ENCODE measurements around the gene YAE1.

The YAE1 gene

DNA sequence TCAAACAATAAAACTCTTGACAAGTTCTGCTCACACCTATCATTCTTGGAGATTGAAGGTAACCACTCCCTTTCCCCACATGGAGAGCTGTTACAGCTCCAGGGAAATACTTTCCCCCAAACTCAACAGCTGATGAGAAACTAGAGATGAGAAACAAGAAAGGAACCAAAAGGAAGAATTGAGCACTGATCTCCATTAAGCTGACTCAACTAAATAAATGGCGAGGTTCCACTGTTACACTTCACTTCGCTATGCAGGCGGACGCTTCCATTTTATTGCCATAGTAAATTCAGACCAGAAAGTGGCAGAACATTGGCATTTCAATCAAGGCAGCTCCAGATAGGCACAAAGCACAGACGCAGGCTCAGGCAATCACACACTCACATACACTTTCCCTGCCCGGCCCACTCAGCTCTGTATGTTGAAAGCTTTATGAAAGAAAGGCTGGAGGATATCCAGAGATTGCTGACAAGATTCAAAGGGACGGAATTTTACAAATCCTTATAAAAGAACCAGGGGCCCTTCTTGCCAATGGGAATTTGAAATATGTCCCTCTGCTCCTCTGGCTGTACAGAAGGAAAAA lies 11.5 kb upstream of the YAE1 start:
- DNase-seq (ENCODE audit: low read depth): no peak

DNA sequence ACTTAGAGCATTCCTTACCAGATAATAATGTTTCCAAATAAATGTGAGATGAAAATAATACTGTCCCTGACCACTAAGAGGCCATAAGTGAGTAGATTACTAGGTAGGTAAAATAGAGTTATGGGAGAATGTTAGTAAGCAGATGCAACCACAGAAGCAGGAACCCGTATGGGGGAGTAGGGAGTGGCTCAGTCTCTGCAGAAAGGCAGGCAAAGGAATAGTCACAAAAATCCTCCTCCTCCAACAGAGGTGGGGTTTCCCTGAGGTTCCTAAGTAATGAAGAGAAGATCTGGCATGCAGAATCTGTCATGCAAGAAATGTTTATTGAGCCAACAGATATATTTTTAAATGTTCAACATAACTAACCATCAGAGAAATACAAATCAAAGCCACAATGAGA lies 9.0 kb upstream of the YAE1 start:
- DNase-seq (ENCODE audit: low read depth): no peak

DNA sequence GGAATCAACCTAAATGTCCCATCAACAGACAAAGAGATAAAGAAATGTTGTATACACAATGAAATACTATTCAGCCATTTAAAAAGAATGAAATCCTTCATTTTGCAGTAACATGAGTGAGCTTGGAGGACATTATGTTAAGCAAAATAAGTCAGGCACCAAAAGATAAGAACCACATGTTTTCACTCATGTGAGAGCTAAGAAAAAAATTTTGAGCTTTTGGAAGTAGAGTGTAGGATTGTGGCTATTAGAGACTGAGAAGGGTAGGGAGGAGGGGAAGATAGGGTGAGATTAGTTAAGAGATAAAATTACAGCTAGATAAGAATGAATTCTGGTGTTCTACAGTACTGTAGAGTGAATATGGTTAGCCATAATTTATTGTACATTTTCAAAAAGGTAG lies 8.3 kb upstream of the YAE1 start:
- no peak for DNase-seq (ENCODE audit: low read depth)

DNA sequence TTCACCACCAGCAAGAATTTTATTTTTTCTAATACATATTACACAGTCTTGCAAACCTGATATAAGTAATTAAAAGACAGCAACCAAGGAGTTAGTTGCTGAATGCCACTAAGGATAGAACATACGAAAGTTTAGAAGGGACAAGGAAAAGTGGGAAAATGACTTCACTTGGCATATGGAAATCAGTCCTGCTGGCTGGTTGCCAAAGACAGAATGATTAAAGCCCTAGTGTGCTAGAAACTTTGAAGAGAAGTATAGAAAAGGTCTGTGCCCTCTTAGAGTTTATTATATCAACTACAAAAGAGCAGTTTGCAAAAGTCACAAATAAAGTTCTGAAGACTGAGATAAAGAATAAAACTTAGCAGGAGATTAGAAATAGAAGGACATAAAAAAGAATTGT lies 5.8 kb upstream of the YAE1 start:
- no peak for DNase-seq (ENCODE audit: low read depth)

DNA sequence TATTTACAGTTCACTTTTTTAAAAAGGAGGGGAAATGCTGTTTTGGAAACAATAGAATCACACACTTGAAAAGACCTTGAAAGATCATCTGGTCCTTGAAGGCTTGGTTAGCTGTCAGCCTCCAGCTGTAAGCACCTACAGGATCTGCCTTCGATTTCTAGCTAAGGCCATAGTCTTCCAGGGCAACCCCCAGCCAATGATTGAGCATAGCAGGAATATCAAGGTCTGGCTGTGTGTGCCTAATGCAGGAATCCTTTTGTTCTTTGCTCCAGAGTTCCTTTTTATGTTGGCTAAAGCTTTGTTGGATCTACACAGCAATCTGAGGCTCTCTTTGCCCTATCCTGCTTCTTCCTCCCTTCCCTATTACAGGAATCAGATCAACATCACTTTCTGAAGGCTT lies 5.2 kb upstream of the YAE1 start:
- no peak for DNase-seq (ENCODE audit: low read depth)

DNA sequence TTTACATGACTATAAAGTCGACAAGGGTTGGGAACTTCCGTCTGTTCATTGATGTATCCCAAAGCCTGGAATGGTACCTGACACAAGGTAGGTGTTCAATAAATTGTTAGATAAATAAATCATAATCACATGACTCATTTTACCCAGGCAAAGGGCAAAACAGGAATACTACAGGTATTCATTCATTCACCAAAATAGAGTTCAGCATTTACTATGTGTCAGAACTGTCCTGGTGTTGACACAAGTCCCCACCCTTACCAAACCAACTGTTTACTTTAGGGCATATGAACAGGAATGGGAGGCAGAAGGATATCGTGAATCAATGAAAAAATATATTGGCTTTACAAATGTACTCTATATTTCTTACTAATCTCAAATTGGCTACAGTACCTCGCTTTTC lies 666 bp upstream of the YAE1 start:
- no peak for DNase-seq (ENCODE audit: low read depth)

DNA sequence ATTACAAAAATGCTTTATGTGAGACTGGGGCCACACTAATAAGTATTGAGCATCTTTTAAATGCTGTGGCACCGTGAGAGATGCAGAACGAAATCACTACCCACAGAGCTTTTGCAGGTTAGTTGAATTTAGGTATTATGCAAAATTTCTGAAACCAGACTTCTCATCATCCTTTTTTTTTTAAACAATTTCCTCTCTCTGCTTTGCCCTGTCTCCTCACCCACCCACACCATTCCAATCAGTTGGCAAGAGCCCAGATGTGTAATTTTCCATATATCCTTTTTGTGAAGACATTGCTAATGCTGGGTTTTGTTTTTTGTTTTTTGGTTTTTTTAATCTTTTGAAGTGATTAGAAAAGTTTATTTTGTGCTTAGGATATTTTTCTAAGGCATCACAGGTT lies 1.1 kb downstream of the YAE1 start:
- DNase-seq (ENCODE audit: low read depth): no peak

DNA sequence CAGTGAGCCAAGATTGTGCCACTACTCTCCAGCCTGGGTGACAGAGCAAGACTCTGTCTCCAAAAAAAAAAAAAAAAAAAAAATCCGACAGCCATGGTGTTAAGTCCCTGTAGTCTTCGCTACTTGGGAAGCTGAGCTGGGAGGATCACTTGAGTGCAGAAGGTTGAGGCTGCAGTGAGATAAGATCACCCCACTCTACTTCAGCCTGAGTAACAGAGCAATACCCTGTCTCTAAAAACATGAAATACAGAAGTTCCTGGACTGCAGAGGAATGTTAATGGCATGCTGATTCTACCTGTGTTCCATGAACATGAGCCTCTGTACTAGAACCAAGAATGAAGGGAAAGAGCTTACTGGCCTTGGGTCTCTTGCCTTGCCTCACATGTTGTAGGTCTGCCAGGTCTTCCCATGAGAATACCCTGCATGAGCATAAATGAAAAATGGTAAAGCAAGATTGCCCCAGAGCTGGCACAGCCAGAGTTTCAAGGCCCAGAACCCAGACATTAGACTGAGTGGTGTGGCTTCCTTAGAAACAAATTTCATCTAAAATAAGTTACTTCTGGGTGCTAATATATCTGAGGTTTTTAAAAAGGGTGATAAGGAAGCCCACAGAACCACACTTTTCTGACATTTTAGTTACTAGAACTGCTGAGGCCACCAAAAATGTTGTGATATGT lies 8.6 kb downstream of the YAE1 start:
- no peak for DNase-seq (ENCODE audit: low read depth)

DNA sequence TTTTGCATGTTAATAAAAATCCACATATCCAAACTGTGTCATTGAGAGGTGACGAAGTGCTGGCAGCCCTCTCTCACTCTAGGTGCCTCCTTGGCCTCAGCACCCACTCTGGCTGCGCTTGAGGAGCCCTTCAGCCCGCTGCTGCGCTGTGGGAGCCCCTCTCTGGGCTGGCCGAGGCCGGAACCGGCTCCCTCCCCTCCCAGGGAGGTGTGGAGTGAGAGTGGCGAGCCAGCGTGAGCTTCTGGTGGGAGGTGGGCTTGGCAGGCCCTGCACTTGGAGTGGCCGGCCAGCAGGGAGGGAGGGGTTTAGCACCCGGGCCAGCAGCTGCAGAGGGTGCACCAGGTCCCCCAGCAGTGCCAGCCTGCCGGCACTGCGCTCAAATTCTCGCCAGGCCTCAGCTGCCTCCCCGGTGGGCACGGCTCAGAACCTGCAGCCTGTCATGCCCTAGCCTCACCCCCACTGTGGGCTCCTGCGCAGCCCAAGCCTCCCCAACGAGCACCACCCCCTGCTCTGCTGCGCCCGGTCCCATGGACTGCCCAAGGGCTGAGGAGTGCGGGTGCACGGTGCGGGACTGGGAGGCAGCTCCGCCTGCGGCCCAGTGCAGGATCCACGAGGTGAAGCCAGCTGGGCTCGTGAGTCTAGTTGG lies 11.1 kb downstream of the YAE1 start:
- DNase-seq (ENCODE audit: low read depth): no peak

DNA sequence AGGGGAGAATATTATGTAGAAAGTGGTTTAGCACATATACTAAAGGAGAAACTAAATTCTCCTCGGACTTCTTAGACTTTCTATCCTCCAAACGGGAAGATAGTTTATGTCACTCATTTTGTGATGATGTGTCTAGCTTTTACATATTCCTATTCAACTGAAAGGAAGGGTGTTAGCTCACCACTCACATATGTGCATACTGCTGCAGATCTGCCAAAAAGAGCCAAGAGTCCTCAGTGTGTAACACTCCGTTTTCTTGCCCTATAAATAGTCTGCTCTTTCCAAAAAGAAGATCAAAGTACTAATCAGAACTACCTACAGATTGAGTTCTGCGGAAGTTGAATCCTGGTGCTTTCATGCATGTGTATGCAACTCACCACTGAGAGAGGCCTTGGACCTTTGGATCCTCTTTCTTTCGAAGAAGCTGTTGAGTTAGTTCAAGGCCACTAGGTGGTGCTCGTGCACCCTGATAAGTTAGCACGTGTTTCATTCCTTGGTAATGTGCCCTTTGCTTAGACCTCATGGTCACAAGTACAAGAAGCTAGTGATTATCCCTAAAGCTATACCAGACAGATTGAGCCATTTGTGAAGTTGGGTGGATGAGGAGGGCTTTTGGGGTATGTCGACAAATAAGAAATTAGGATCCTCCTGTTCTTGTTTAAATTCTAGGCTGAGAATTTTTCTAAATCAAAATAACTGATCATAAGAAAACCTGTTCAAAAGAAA lies 14.1 kb downstream of the YAE1 start:
- DNase-seq (ENCODE audit: low read depth): peak; percentile 59

DNA sequence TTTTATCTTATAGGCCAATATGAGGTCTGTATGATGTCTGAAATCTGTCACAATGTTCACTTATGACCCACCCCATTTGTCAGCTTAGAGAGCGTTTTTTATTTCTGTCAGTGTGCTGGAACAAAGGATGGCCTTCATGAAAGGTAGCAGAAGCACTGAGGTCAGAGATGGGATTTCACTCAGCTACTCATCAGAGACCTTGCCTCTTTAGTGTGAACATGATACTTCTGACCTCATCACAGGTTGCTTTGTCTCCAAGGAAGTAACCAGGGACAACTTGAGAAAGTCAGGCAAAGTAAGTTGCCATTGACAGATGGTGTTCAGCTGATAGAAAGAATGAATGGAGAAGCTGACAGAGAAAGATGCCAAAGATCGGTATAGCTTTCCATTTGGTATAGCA lies 16.3 kb downstream of the YAE1 start:
- no peak for DNase-seq (ENCODE audit: low read depth)

DNA sequence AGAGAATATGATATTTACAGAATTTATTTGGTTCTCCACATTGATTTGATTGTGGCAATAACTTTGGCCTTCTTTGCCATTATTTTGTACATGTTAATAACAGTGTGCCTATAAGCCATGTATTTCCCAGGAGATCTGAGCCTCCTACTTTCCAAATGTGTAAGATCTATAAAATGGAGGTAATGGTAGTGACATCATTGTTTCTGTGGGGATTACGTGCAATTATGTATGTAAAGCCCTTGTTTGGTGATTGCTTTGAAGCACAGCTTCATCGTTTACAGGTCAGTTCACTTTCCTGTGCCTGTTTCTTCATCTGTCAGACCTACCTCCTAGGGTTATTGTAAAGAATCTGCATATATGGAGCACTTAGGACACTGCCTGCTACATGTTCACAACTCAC lies 17.3 kb downstream of the YAE1 start:
- no peak for DNase-seq (ENCODE audit: low read depth)

DNA sequence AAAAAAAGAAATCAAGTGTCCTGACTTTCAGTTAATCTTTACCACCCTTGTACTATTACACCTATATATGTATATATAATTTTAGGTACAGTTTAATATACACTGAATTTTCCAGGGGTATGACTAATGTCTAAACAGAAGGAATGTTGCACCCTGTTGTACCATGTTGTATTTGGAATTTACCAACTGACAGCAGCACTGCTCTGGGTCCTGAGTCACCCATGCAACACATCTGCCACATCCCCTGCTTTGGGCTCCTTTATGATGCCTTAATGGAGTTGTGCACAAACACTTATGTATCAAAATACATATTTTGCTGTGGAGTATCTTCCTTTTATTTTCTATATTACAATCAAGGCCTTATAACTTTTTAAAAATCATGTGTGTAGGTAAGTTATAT lies 21.2 kb downstream of the YAE1 start:
- no peak for DNase-seq (ENCODE audit: low read depth)

DNA sequence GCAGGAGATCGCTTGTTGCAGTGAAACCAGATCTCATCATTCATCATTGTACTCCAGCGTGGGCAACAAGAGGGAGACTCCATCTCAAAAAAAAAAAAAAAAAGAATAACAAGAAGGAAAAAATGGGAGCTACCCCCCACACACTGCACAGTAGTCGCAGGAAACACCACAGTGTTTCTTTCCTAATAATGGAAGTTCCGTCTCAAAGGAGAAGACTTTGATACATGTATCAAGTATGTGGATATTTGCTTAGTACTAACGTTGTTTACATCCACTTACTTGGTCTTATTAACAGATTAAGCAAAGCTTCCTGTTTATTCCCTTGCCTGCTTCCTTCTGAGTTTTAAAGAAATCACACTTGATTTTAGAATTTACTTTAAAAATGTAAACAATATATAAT lies 22.2 kb downstream of the YAE1 start:
- no peak for DNase-seq (ENCODE audit: low read depth)

DNA sequence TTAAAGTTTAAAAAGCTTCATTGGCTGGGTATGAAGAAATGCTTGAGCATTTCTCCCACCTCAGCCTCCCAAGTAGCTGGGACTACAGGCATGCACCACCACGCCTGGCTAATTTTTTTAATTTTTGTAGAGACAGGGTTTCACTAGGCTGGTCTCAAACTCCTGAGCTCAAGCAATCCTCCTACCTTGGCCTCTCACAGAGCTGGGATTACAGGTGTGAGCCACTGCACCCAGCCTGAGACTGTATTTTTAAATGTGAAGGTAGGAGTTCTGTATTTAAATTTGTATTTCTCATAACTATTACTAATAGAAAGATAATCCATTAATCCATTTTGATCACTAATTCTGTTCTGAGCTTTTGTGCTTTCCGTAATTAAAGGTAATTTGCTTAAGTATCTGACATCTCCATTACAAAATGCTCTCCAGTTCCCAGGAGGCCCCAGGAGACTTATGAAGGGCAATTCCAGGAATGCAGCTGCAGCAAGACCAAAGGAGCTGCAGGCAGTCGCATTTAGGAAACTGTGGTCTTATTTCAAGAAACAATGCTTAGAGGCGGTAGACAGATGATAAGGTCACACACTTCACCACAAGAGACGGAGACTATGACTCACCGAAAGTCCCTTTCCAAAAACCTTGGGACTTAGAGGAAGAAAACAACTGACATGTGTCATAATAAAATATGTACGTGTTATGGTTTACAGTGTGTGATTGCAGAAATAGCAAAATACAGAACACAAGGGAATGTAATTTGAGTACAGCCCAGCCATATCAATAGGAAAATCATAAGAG lies 23.3 kb downstream of the YAE1 start:
- DNase-seq (ENCODE audit: low read depth): peak; percentile 48

DNA sequence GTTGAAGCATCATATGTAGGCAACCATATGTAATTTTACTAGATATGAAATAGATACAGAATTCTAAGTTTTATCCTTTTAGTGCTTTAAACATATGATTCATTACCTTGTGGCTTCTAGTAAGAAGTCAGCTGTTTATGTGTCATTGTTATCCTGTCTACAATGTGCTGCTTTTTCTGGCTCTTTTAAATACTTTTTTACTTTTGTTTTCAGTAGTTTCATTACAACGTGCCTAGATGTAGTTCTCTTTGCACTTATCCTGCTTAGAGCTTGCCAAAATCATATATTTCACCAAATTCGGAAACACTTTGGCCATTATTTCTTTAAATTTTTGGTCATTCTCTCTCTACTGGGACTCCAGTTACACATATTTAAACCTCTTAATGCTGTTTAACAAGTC lies 26.4 kb downstream of the YAE1 start:
- no peak for DNase-seq (ENCODE audit: low read depth)

DNA sequence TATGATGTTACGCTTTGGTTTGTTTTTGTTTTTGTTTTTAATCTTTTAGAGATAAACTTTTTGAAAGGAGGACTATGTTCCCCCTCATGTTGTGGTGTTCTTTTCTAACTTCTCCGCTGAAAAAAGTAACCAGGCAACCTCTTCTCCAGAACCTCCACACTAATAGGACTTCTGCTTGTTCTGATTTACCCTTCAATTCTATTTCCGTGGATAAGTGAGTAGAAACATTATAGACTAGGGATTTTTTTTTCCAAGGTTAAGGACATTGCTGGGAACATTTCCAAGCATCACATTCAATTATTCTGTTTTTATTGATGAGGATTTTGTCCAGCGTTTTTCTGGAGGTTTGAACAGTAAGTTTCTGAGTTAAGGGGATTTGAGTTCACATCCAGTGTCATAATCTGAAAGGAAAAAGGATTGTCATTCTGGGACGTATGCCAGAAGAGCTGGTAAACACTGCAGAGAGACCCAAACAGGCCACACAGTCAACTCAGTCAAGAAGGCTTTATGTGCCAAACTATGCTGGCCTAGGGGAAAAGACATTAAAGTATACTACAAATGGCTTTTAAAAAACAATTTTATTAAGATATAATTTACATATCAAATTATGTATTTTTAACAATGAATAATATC lies 28.9 kb downstream of the YAE1 start:
- no peak for DNase-seq (ENCODE audit: low read depth)

DNA sequence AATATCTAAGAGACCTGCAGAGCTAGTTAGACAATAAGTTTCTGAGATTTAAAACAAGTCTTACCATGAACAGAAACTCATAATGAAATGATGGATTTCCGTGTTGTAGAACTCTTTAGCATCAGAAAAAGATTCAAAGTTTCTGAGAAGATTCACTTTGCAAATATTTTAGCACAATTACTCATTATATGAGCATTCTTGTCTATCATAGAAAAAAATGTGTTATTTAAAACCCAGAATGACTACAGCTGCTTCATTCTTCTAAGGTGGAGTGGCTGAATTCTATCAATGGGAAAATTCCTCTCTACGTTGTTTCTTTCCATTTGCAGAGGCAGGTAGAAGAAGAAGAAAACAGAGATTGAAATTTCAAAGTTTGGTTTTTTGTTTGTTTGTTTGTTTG lies 36.1 kb downstream of the YAE1 start:
- DNase-seq (ENCODE audit: low read depth): no peak

DNA sequence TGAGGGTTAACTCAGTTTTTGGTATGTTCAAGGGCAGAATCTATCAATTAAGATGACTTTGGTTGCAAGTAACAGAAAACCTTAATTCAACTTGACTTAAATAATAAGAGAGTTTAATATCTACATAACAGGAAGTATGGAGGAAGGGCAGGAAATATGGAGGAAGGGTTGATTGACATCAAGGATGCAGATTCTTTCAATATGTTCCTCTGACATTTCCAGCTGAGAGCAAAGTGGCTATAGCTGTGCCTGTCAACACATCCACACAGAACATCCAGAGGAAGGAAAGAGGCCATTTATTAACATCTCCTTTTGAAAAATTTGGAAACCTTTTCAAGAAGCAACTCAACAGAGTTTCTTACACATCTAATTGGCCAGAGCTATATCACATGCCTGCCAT lies 37.7 kb downstream of the YAE1 start:
- no peak for DNase-seq (ENCODE audit: low read depth)

DNA sequence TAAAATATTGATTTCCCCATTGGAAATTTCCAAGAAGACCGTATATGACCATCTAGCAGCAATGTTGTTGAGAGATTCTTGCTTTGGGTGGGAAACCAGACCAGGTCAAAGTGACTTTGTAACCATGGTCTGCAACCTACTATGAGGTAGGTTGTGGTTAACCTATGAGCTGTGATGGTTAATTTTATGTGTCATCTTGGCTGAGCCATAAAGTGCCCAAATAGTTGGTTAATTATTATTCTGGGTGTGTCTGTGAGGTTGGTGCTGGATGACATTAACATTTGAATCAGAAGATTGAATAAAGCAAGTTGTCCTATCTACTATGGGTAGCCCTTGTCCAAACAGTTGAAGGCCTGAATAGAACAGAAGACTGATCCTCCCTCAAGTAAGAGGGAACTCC lies 38.9 kb downstream of the YAE1 start:
- DNase-seq (ENCODE audit: low read depth): no peak

DNA sequence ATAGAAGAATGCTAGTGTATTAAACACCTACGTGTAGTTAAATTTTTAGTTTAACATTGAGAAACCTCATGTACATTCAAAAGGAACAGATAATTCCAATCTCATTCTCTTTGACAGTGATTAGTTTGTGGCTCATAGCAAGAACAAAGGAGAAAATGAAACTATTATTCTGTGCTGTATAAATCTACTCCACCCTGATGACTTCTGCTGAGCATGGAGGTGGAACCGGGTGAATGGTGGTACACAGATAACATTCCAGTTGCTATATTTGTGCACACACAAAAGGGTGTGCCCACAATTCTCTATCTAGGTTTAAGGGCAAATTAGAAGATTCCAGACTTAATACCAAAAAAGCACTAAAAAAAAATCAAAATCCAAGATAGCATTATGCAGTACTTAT lies 40.1 kb downstream of the YAE1 start:
- no peak for DNase-seq (ENCODE audit: low read depth)

DNA sequence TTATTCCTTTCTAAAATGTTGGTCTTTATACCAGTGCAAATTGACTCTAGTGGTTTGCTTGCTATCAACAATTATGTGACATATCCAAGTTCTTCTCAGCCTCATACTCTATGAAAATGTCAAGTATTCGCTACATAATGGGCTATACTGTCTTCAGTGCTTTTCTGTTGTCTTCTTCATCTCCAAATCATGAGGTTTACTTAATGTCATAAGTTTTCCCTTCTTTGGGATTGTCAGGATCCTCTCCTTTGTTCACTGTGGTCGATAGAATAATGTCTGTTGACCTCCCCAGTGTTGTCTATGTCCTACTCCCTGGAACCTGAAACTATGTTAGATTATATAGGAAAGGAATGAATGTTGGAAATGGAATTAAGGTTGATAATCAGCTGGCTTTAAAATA lies 40.7 kb downstream of the YAE1 start:
- DNase-seq (ENCODE audit: low read depth): no peak

Data from T follicular helper cell (primary cell).